DND-41 (cell line): Measurements from ENCODE around the gene ATXN7L2.

Experiments used
- ATAC-seq: fragments of 200-7000 bp; cut with Tn5 transposase; 3 replicates; pipeline ENCODE4 v1.9.1; 2021; ENCODE audit warnings: low read depth; ENCODE audit not compliant: insufficient read depth
- DNase-seq: peaks from one replicate; pipeline ENCODE4 v3.0.0-alpha.2; 2020
- H2AFZ ChIP-seq: 2 replicates; pipeline ENCODE4 v1.6.0; 2012; ENCODE audit warnings: low read depth, low read length
- H3K27ac ChIP-seq: 2 replicates; pipeline ENCODE4 v1.5.1; 2012; ENCODE audit warnings: low read length, inconsistent platforms
- H3K27me3 ChIP-seq: fragments of 200-600 bp; sonication (generic); 2 replicates; pipeline ENCODE4 v1.6.0; 2012; ENCODE audit warnings: low read length, mild to moderate bottlenecking, inconsistent platforms; ENCODE audit not compliant: insufficient read depth, poor library complexity
- H3K36me3 ChIP-seq: 2 replicates; pipeline ENCODE4 v1.5.1; 2012; ENCODE audit warnings: low read length, inconsistent platforms; ENCODE audit not compliant: insufficient read depth
- H3K4me1 ChIP-seq: 2 replicates; pipeline ENCODE4 v1.5.1; 2012; ENCODE audit warnings: mild to moderate bottlenecking, low read length; ENCODE audit not compliant: insufficient read depth
- H3K4me2 ChIP-seq: 2 replicates; pipeline ENCODE4 v1.6.0; 2012; ENCODE audit warnings: mild to moderate bottlenecking, moderate library complexity, low read length, inconsistent platforms; ENCODE audit not compliant: insufficient read depth
- H3K4me3 ChIP-seq, 2 experiments: fragments of 200-600 bp in 1 of 2; shearing (Covaris generic) in 1 of 2; 2 replicates each; pipeline ENCODE4 v1.5.1; 2012 to 2016; ENCODE audit warnings: inconsistent platforms in 2 of 2, low read length in 2 of 2, mild to moderate bottlenecking in 2 of 2, low read depth in 1 of 2, moderate library complexity in 1 of 2
- H3K79me2 ChIP-seq: 2 replicates; pipeline ENCODE4 v1.6.0; 2012; ENCODE audit warnings: low read length, inconsistent platforms; ENCODE audit not compliant: insufficient read depth
- H3K9ac ChIP-seq: 2 replicates; pipeline ENCODE4 v1.6.0; 2012; ENCODE audit warnings: low read depth, mild to moderate bottlenecking, inconsistent platforms, low read length, moderate library complexity
- H3K9me3 ChIP-seq: 2 replicates; pipeline ENCODE4 v1.5.1; 2012; ENCODE audit warnings: low read length, moderate library complexity, mild to moderate bottlenecking, inconsistent platforms; ENCODE audit not compliant: insufficient read depth, severe bottlenecking
- H4K20me1 ChIP-seq: 2 replicates; pipeline ENCODE4 v1.6.0; 2012; ENCODE audit warnings: low read length; ENCODE audit not compliant: insufficient read depth
- EZH2 ChIP-seq: IDR thresholded peaks from 3 replicates; pipeline ENCODE4 v1.6.1; 2012; ENCODE audit warnings: borderline replicate concordance, low read depth, mild to moderate bottlenecking, moderate library complexity, low read length, inconsistent platforms; ENCODE audit not compliant: severe bottlenecking
- TF ChIP-seq, protein P1 (sequence below): IDR thresholded peaks from 2 replicates; pipeline ENCODE4 v1.5.1; 2012; ENCODE audit warnings: borderline replicate concordance, low read length, moderate library complexity, mild to moderate bottlenecking; ENCODE audit not compliant: poor library complexity, severe bottlenecking; ENCODE audit errors: extremely low read depth

Gene ATXN7L2

GRCh38 chr1:109500941-109501381 lies 17.3 kb downstream of the ATXN7L2 start:
- H3K4me2 ChIP-seq, result no peak overlapping the region
- TF ChIP-seq, protein P1, sequence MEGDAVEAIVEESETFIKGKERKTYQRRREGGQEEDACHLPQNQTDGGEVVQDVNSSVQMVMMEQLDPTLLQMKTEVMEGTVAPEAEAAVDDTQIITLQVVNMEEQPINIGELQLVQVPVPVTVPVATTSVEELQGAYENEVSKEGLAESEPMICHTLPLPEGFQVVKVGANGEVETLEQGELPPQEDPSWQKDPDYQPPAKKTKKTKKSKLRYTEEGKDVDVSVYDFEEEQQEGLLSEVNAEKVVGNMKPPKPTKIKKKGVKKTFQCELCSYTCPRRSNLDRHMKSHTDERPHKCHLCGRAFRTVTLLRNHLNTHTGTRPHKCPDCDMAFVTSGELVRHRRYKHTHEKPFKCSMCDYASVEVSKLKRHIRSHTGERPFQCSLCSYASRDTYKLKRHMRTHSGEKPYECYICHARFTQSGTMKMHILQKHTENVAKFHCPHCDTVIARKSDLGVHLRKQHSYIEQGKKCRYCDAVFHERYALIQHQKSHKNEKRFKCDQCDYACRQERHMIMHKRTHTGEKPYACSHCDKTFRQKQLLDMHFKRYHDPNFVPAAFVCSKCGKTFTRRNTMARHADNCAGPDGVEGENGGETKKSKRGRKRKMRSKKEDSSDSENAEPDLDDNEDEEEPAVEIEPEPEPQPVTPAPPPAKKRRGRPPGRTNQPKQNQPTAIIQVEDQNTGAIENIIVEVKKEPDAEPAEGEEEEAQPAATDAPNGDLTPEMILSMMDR, result no peak
- TF ChIP-seq EZH2, result no peak
- no peak overlapping the region for H2AFZ ChIP-seq
- peaks cover 9% of the 10 kb centered on the region; the same call in 1 of the 2 replicates for H3K79me2 ChIP-seq
- DNase-seq (no peak), ATAC-seq (no peak)
- H3K27ac ChIP-seq, result no peak overlapping the region
- H3K9me3 ChIP-seq, result no peaks in the 10 kb centered on the region
- no peaks in the 10 kb centered on the region for H3K27me3 ChIP-seq
- peaks cover 49% of the 10 kb centered on the region for H3K36me3 ChIP-seq
- H3K4me1 ChIP-seq, result peaks cover 28% of the 10 kb centered on the region
- peaks cover 16% of the 10 kb centered on the region for H4K20me1 ChIP-seq
- H3K9ac ChIP-seq, result no peak overlapping the region
- H3K4me3 ChIP-seq, result no peak overlapping the region

- H3K27ac ChIP-seq, result peak overlapping the region; percentile 31
- H3K27me3 ChIP-seq, result no peaks in the 10 kb centered on the region
- no peak overlapping the region for H3K9ac ChIP-seq
- H3K4me3 ChIP-seq, result no peak overlapping the region
- H3K9me3 ChIP-seq, result no peaks in the 10 kb centered on the region
- H4K20me1 ChIP-seq, result peaks cover 10% of the 10 kb centered on the region; the same call in 1 of the 2 replicates
- peaks cover 41% of the 10 kb centered on the region for H3K36me3 ChIP-seq
- ATAC-seq, result peak; percentile 69
- DNase-seq, result peak; percentile 42
- H3K79me2 ChIP-seq, result 0 out of 2 replicates have a peak, but pooled peaks cover 2% of the 10 kb centered on the region
- no peak overlapping the region for H3K4me2 ChIP-seq
- H3K4me1 ChIP-seq, result peaks cover 25% of the 10 kb centered on the region
- TF ChIP-seq, protein P1, result no peak
- TF ChIP-seq EZH2, result no peak
- H2AFZ ChIP-seq, result no peak overlapping the region
Measured at GRCh38 chr1:109501644-109502363, 18.1 kb downstream of the ATXN7L2 start.

GRCh38 chr1:109502364-109502851 lies 18.7 kb downstream of the ATXN7L2 start:
- Histone ChIP-seq H3K9me3 (no peaks in the 10 kb centered on the region), H3K79me2 (0 out of 2 replicates have a peak, but pooled peaks cover 2% of the 10 kb centered on the region), H2AFZ (no peak overlapping the region), H4K20me1 (peaks cover 10% of the 10 kb centered on the region; the same call in 1 of the 2 replicates), H3K4me3 (no peak overlapping the region), H3K4me1 (peaks cover 25% of the 10 kb centered on the region), H3K27ac (peak overlapping the region; percentile 31; the same call in 1 of the 2 replicates), H3K36me3 (peaks cover 34% of the 10 kb centered on the region), H3K4me2 (no peak overlapping the region), H3K27me3 (no peaks in the 10 kb centered on the region), H3K9ac (no peak overlapping the region)
- ATAC-seq (peak; percentile 79), DNase-seq (peak; percentile 46)
- no peak for TF ChIP-seq EZH2
- TF ChIP-seq, protein P1, result no peak
